SK-N-SH treated with all-trans-retinoic acid at 6 μM for 48 hours (cell line): Measurements from ENCODE around the gene COL7A1.

Experiments used
- ZFP3 ChIP-seq: fragments of 250-450 bp; sonication (Bioruptor Pico); IDR thresholded peaks from 2 replicates; pipeline ENCODE4 v1.5.0; 2020; ENCODE audit warnings: mild to moderate bottlenecking, moderate library complexity
- ZFP30 ChIP-seq: fragments of 450-650 bp; formaldehyde crosslinking; IDR thresholded peaks from 2 replicates; pipeline ENCODE4 v1.5.0; 2022; ENCODE audit warnings: mild to moderate bottlenecking, moderate library complexity
- TF ChIP-seq, protein P1 (sequence below): fragments of 250-450 bp; sonication (Bioruptor Pico); IDR thresholded peaks from 2 replicates; pipeline ENCODE4 v1.8.0; 2020; ENCODE audit warnings: mild to moderate bottlenecking, moderate library complexity, borderline replicate concordance

DNA sequence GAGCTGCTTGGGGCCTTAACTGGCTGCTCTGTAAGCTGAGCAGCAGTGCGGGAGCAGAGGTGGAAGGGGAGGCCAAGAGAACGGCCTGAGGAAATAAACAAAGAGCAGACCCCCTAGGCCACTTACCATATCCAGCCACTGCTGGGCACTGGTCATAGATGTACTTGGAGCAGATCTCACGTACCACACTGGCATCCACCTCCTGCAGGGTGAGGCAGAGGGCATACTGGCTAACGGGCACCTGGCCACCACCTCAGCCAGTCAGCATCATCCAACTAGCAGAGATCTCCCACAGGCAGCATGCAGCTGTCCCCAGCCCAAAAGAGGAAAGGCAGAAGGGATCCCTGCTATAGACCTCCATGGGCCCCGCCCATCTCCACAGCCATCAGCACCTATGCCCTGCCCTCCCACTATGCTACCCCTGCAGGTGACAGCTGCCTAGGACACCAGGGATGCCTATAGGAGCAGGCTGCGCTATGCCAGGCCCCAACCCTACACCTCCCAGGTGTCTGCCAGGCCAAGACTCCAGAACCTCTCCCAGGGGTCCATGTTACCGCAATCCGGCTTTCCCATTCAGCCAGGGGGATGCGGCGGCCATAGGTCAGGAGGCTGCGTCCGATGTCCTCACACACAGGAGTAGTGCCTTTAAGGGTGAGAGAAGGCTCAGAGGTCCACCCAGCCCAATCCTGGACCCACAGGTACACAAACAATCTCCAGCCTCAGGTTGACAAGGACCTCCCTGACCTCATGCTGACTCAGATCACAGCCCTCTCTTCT, 4.6 kb upstream of the COL7A1 start:
- TF ChIP-seq, protein P1, sequence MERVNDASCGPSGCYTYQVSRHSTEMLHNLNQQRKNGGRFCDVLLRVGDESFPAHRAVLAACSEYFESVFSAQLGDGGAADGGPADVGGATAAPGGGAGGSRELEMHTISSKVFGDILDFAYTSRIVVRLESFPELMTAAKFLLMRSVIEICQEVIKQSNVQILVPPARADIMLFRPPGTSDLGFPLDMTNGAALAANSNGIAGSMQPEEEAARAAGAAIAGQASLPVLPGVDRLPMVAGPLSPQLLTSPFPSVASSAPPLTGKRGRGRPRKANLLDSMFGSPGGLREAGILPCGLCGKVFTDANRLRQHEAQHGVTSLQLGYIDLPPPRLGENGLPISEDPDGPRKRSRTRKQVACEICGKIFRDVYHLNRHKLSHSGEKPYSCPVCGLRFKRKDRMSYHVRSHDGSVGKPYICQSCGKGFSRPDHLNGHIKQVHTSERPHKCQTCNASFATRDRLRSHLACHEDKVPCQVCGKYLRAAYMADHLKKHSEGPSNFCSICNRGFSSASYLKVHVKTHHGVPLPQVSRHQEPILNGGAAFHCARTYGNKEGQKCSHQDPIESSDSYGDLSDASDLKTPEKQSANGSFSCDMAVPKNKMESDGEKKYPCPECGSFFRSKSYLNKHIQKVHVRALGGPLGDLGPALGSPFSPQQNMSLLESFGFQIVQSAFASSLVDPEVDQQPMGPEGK: no peak
- TF ChIP-seq ZFP3 (no peak), ZFP30 (CRISPR knock-in tag) (no peak)
